Breast epithelium (tissue), 3 donors: Measurements from ENCODE around the gene MYO3B.

Experiments
- POLR2A ChIP-seq: fragments of 450-650 bp; IDR thresholded peaks from one replicate; pipeline ENCODE4 v1.6.1; 2016; ENCODE audit warnings: antibody characterized with exemption, mild to moderate bottlenecking, moderate library complexity
- POLR2AphosphoS5 ChIP-seq, 3 donors: sonication (generic); formaldehyde crosslinking; IDR thresholded peaks; one replicate each; pipeline ENCODE4 v1.6.1; 2017; ENCODE audit warnings: antibody characterized with exemption in 3 of 3
- TF ChIP-seq, protein P1 (sequence below), 3 donors: fragments of 450-650 bp; IDR thresholded peaks; one replicate each; pipeline ENCODE4 v1.5.1; 2016 to 2017; ENCODE audit warnings: antibody characterized with exemption in 3 of 3, mild to moderate bottlenecking in 3 of 3, moderate library complexity in 3 of 3

- TF ChIP-seq, protein P1, sequence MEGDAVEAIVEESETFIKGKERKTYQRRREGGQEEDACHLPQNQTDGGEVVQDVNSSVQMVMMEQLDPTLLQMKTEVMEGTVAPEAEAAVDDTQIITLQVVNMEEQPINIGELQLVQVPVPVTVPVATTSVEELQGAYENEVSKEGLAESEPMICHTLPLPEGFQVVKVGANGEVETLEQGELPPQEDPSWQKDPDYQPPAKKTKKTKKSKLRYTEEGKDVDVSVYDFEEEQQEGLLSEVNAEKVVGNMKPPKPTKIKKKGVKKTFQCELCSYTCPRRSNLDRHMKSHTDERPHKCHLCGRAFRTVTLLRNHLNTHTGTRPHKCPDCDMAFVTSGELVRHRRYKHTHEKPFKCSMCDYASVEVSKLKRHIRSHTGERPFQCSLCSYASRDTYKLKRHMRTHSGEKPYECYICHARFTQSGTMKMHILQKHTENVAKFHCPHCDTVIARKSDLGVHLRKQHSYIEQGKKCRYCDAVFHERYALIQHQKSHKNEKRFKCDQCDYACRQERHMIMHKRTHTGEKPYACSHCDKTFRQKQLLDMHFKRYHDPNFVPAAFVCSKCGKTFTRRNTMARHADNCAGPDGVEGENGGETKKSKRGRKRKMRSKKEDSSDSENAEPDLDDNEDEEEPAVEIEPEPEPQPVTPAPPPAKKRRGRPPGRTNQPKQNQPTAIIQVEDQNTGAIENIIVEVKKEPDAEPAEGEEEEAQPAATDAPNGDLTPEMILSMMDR (IDR thresholded peaks at IDR 0.05), result no peak
- TF ChIP-seq POLR2AphosphoS5 (IDR thresholded peaks at IDR 0.05) (no peak), POLR2A (no peak)
Measured at GRCh38 chr2:170563401-170563800, 385.5 kb downstream of the MYO3B start.
